GM12878 (cell line): ENCODE data around the gene ZDHHC18. TPM values are rescaled to one million over a fixed set of nuclear protein-coding genes. Genes with fewer than 3 reads are reported as not detected.

Experiments used
- ATF7 ChIP-seq: fragments of 450-650 bp; IDR thresholded peaks from 2 replicates; pipeline ENCODE4 v1.6.1; 2016; ENCODE audit warnings: low read depth, mild to moderate bottlenecking
- E2F8 ChIP-seq: fragments of 450-650 bp; IDR thresholded peaks from 2 replicates; pipeline ENCODE4 v1.6.1; 2018; ENCODE audit warnings: mild to moderate bottlenecking, low read depth, moderate library complexity; ENCODE audit not compliant: partially characterized antibody
- ETV6 ChIP-seq, 2 experiments: fragments of 450-650 bp in 1 of 2; IDR thresholded peaks in 1 of 2; conservative IDR thresholded peaks in 1 of 2; 2 replicates each; pipeline ENCODE4 v1.6.1; 2014; ENCODE audit warnings: antibody characterized with exemption in 1 of 2, borderline replicate concordance in 1 of 2, low read depth in 1 of 2, mild to moderate bottlenecking in 1 of 2, moderate library complexity in 1 of 2
- HDAC6 ChIP-seq: fragments of 200-600 bp; sonication (generic); IDR thresholded peaks from one replicate; pipeline ENCODE4 v1.8.0; 2017; ENCODE audit warnings: antibody characterized with exemption; ENCODE audit not compliant: unreplicated experiment
- HSF1 ChIP-seq: fragments of 150-350 bp; IDR thresholded peaks from 2 replicates; pipeline ENCODE4 v1.6.1; 2014; ENCODE audit warnings: mild to moderate bottlenecking, low read depth, low read length
- IKZF1 ChIP-seq: fragments of 450-650 bp; conservative IDR thresholded peaks from 2 replicates; pipeline ENCODE4 v1.6.1; 2017; ENCODE audit warnings: antibody characterized with exemption, mild to moderate bottlenecking
- MYB ChIP-seq: fragments of 150-350 bp; IDR thresholded peaks from 2 replicates; pipeline ENCODE4 v1.6.1; 2014; ENCODE audit warnings: mild to moderate bottlenecking, low read depth, low read length, borderline replicate concordance
- NFYB ChIP-seq: IDR thresholded peaks from 2 replicates; pipeline ENCODE4 v1.6.1; 2011; ENCODE audit warnings: low read depth, mild to moderate bottlenecking, low read length, improper control_type of control experiment, moderate library complexity; ENCODE audit not compliant: insufficient read depth
- NRF1 ChIP-seq: conservative IDR thresholded peaks from 2 replicates; pipeline ENCODE4 v1.6.1; 2011; ENCODE audit warnings: mild to moderate bottlenecking, low read depth, low read length, improper control_type of control experiment
- RAD21 ChIP-seq: IDR thresholded peaks from 2 replicates; pipeline ENCODE4 v1.6.1; 2011; ENCODE audit warnings: mild to moderate bottlenecking, low read depth, low read length, moderate library complexity; ENCODE audit not compliant: insufficient read depth
- RELA ChIP-seq: fragments of 450-650 bp; IDR thresholded peaks from 2 replicates; pipeline ENCODE4 v1.8.0; 2014; ENCODE audit warnings: borderline replicate concordance; ENCODE audit not compliant: partially characterized antibody
- RFX5 ChIP-seq: IDR thresholded peaks from 2 replicates; pipeline ENCODE4 v1.6.1; 2011; ENCODE audit warnings: low read depth, low read length, improper control_type of control experiment
- SKIL ChIP-seq: fragments of 450-650 bp; IDR thresholded peaks from 2 replicates; pipeline ENCODE4 v1.6.1; 2017; ENCODE audit warnings: mild to moderate bottlenecking, low read depth, inconsistent platforms; ENCODE audit not compliant: poor library complexity, severe bottlenecking
- SMARCA5 ChIP-seq: fragments of 450-650 bp; IDR thresholded peaks from 2 replicates; pipeline ENCODE4 v1.6.1; 2017; ENCODE audit warnings: mild to moderate bottlenecking
- ZBED1 ChIP-seq: IDR thresholded peaks from 2 replicates; pipeline ENCODE4 v1.6.1; 2016; ENCODE audit warnings: borderline replicate concordance
- ZBTB40 ChIP-seq: fragments of 450-650 bp; IDR thresholded peaks from 2 replicates; pipeline ENCODE4 v1.6.1; 2016; ENCODE audit warnings: mild to moderate bottlenecking, moderate library complexity, borderline replicate concordance
- ZNF622 ChIP-seq: fragments of 450-650 bp; IDR thresholded peaks from 2 replicates; pipeline ENCODE4 v1.6.1; 2017; ENCODE audit warnings: mild to moderate bottlenecking, inconsistent platforms
- polyA plus RNA-seq, 11 experiments: library from polyadenylated mRNA; depleted of rRNA in 4 of 11; unstranded in 6 of 11; stranded (reverse) in 5 of 11; fragments of >200 nt; fragmentation: Nextera tagmentation in 4 of 11; fragmentation: Illumina TruSeq in 1 of 11; extraction: Ambion mirVana in 4 of 11; extraction: Trizol in 1 of 11; gene quantifications; 1 replicate in 1 of 11; 2 replicates in 10 of 11; pipeline versions ENCODE4 v1.2.1 to v1.2.3, GENCODE V29; 2011 to 2016; ENCODE audit warnings: inconsistent platforms in 2 of 11, missing spikeins in 2 of 11, low read depth in 1 of 11
- total RNA-seq, 4 experiments: library from RNA; depleted of rRNA in 3 of 4; stranded (reverse); fragments of >200 nt in 3 of 4; fragmentation: Illumina TruSeq in 1 of 4; extraction: Trizol in 1 of 4; gene quantifications; 2 replicates each; pipeline versions ENCODE4 v1.2.1 to v1.2.3, GENCODE V29; 2013 to 2021

The ZDHHC18 gene
- total and polyA plus RNA-seq, 10 of the 15 experiments (the other 5 are each of a cell fraction or from before 2014, with no cell fraction given), result 0.40 to 81.2 (median 21.3) TPM

GRCh38 chr1:26826261-26827105, at the start of gene ZDHHC18 (continued):
- TF ChIP-seq NRF1, result no peak
- peak; percentile 42; the same call in 1 of the 2 replicates for TF ChIP-seq ZBTB40
- no peak for TF ChIP-seq RFX5
- TF ChIP-seq E2F8, result no peak
- TF ChIP-seq NFYB, result no peak
- TF ChIP-seq SKIL, result no peak
- no peak for TF ChIP-seq HDAC6
- peak; percentile 65 for TF ChIP-seq IKZF1
- no peak for TF ChIP-seq ZBED1
- no peak for TF ChIP-seq HSF1
- TF ChIP-seq RAD21, result peak; percentile 18; the same call in 1 of the 2 replicates
- peak; percentile 19 for TF ChIP-seq RELA
- TF ChIP-seq ZNF622, result no peak
- no peak for TF ChIP-seq ETV6 (conservative IDR thresholded peaks at IDR 0.05 in 1 of 2, IDR thresholded peaks at IDR 0.05 in 1 of 2; ENCODE audit: borderline replicate concordance in 1 of 2, low read depth in 1 of 2)
- TF ChIP-seq MYB, result no peak
- TF ChIP-seq ATF7, result no peak
- peak; percentile 96 for TF ChIP-seq SMARCA5
